K562 (cell line): ENCODE measurements around the gene PRSS8. TPM values are rescaled to one million over a fixed set of nuclear protein-coding genes. Genes with fewer than 3 reads are reported as not detected.

Experiments used
- ARID4B ChIP-seq: sonication (generic); formaldehyde crosslinking; IDR thresholded peaks from 2 replicates; pipeline ENCODE4 v1.8.0; 2022; ENCODE audit warnings: mild to moderate bottlenecking, missing genetic modification reagents
- ASH1L ChIP-seq: fragments of 450-650 bp; IDR thresholded peaks from 2 replicates; pipeline ENCODE4 v1.6.1; 2018; ENCODE audit warnings: borderline replicate concordance, mild to moderate bottlenecking, low read depth; ENCODE audit not compliant: partially characterized antibody
- ELF1 ChIP-seq: fragments of 200-800 bp; sonication (Bioruptor generic); IDR thresholded peaks from 2 replicates; pipeline ENCODE4 v1.6.1; 2016; ENCODE audit warnings: missing genetic modification characterization, missing compliant biosample characterization
- GABPA ChIP-seq: fragments of 200-800 bp; sonication (Bioruptor generic); conservative IDR thresholded peaks from 2 replicates; pipeline ENCODE4 v1.6.1; 2016; ENCODE audit warnings: low read depth, missing genetic modification characterization, missing compliant biosample characterization
- HDAC1 ChIP-seq, 2 experiments: fragments of 450-650 bp; IDR thresholded peaks; 2 replicates each; pipeline ENCODE4 v1.6.1; 2016 to 2017; ENCODE audit warnings: inconsistent platforms in 1 of 2, mild to moderate bottlenecking in 1 of 2, moderate library complexity in 1 of 2
- HNRNPLL ChIP-seq: fragments of 200-400 bp; formaldehyde crosslinking; IDR thresholded peaks from 2 replicates; pipeline ENCODE4 v1.6.1; 2017; ENCODE audit warnings: low read length, low read depth, mild to moderate bottlenecking; ENCODE audit not compliant: poor library complexity, severe bottlenecking
- TAF1 ChIP-seq: IDR thresholded peaks from 2 replicates; pipeline ENCODE4 v1.6.1; 2011; ENCODE audit warnings: mild to moderate bottlenecking, low read length, moderate library complexity; ENCODE audit not compliant: insufficient read depth, control insufficient read depth, severe bottlenecking; ENCODE audit errors: extremely low read depth
- ZC3H4 ChIP-seq: sonication (generic); formaldehyde crosslinking; IDR thresholded peaks from 2 replicates; pipeline ENCODE4 v1.9.0; 2021; ENCODE audit warnings: missing genetic modification reagents, borderline replicate concordance
- polyA plus RNA-seq, 8 experiments: library from polyadenylated mRNA; depleted of rRNA in 4 of 8; stranded (reverse) in 5 of 8; unstranded in 3 of 8; fragments of >200 nt; fragmentation: Nextera tagmentation in 2 of 8; fragmentation: Illumina TruSeq in 1 of 8; extraction: Ambion mirVana in 2 of 8; extraction: Trizol in 1 of 8; gene quantifications; 2 replicates each; pipeline versions ENCODE4 v1.2.1 to v1.2.3, GENCODE V29; 2011 to 2014; ENCODE audit warnings: inconsistent platforms in 1 of 8, missing spikeins in 1 of 8
- total RNA-seq, 7 experiments: library from RNA; depleted of rRNA in 6 of 7; stranded (reverse); fragments of >200 nt in 6 of 7; fragmentation: Illumina TruSeq in 2 of 7; extraction: Trizol in 2 of 7; gene quantifications; 2 replicates each; pipeline versions ENCODE4 v1.2.1 to v1.2.3, GENCODE V29; 2011 to 2021; ENCODE audit warnings: low replicate concordance in 1 of 7
- TF ChIP-seq, protein P1 (sequence below): fragments of 450-650 bp; formaldehyde crosslinking; IDR thresholded peaks from 2 replicates; pipeline ENCODE4 v1.4.0; 2020; ENCODE audit warnings: mild to moderate bottlenecking, mixed read lengths
- TF ChIP-seq, protein P2 (sequence below): fragments of 450-650 bp; IDR thresholded peaks from 2 replicates; pipeline ENCODE4 v1.6.1; 2017; ENCODE audit warnings: antibody characterized with exemption, mild to moderate bottlenecking
- TF ChIP-seq, protein P3 (sequence below): fragments of 450-650 bp; IDR thresholded peaks from 2 replicates; pipeline ENCODE4 v1.6.1; 2016; ENCODE audit warnings: borderline replicate concordance

Gene PRSS8
- total and polyA plus RNA-seq, 9 of the 15 experiments (the other 6 are each of a cell fraction or from before 2014, with no cell fraction given), result 0.25 to 3.9 (median 1.3) TPM; not detected in 1

DNA sequence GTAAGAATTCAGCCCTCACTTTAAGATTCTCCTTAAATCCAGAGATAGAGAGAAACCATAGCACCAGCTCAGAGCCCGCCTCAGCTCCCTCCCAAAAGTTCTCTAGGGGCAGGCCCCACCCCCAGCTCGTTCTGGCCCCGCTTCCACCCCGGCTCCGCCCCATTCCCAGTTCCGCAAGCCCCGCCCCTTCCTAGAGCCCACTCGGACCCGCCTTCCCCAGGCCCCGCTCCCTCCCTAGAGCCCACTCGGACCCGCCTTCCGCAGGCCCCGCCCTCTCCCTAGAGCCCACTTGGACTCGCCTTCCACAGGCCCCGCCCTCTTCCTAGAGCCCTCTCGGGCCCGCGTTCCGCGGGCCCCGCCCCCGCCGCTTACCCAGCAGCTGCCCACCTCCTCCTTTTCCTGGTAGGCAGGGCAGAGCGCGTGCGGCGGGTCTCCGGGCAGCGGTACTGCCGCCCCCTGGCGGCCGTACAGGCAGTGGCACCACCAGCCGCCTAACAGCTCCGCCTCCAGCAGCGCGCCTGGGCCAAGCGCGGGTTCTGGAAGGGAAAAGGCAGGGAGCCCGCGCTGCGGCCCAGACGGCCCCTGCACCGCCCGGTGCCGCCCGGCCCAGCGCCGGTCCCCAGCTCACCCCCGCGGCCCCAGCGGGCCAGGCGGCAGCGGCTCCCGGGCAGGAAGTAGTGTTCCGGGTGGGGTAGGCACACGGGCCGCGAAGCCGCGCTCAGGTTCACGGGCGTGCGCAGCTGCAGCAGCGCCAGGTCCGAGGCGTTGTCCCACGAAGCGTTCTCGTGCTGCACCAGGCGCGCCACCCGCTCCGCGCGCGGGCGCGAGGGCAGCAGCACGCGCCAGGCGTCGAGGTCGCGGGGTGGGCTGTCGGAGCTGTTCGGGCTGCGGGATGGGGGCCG lies 6.8 kb upstream of the PRSS8 start (continued):
- peak; percentile 80; the same call in 1 of the 2 replicates for TF ChIP-seq ARID4B (CRISPR knock-in tag)
- TF ChIP-seq, protein P1, sequence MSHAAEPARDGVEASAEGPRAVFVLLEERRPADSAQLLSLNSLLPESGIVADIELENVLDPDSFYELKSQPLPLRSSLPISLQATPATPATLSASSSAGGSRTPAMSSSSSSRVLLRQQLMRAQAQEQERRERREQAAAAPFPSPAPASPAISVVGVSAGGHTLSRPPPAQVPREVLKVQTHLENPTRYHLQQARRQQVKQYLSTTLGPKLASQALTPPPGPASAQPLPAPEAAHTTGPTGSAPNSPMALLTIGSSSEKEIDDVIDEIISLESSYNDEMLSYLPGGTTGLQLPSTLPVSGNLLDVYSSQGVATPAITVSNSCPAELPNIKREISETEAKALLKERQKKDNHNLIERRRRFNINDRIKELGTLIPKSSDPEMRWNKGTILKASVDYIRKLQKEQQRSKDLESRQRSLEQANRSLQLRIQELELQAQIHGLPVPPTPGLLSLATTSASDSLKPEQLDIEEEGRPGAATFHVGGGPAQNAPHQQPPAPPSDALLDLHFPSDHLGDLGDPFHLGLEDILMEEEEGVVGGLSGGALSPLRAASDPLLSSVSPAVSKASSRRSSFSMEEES (CRISPR knock-in tag), result no peak
- TF ChIP-seq, protein P2, sequence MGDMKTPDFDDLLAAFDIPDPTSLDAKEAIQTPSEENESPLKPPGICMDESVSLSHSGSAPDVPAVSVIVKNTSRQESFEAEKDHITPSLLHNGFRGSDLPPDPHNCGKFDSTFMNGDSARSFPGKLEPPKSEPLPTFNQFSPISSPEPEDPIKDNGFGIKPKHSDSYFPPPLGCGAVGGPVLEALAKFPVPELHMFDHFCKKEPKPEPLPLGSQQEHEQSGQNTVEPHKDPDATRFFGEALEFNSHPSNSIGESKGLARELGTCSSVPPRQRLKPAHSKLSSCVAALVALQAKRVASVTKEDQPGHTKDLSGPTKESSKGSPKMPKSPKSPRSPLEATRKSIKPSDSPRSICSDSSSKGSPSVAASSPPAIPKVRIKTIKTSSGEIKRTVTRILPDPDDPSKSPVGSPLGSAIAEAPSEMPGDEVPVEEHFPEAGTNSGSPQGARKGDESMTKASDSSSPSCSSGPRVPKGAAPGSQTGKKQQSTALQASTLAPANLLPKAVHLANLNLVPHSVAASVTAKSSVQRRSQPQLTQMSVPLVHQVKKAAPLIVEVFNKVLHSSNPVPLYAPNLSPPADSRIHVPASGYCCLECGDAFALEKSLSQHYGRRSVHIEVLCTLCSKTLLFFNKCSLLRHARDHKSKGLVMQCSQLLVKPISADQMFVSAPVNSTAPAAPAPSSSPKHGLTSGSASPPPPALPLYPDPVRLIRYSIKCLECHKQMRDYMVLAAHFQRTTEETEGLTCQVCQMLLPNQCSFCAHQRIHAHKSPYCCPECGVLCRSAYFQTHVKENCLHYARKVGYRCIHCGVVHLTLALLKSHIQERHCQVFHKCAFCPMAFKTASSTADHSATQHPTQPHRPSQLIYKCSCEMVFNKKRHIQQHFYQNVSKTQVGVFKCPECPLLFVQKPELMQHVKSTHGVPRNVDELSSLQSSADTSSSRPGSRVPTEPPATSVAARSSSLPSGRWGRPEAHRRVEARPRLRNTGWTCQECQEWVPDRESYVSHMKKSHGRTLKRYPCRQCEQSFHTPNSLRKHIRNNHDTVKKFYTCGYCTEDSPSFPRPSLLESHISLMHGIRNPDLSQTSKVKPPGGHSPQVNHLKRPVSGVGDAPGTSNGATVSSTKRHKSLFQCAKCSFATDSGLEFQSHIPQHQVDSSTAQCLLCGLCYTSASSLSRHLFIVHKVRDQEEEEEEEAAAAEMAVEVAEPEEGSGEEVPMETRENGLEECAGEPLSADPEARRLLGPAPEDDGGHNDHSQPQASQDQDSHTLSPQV, result peak; percentile 79
- TF ChIP-seq ZC3H4, result 0 out of 2 replicates have a peak, but pooled peaks have one; percentile 66
- TF ChIP-seq HNRNPLL, result peak; percentile 71
- TF ChIP-seq ASH1L, result no peak
- TF ChIP-seq, protein P3, sequence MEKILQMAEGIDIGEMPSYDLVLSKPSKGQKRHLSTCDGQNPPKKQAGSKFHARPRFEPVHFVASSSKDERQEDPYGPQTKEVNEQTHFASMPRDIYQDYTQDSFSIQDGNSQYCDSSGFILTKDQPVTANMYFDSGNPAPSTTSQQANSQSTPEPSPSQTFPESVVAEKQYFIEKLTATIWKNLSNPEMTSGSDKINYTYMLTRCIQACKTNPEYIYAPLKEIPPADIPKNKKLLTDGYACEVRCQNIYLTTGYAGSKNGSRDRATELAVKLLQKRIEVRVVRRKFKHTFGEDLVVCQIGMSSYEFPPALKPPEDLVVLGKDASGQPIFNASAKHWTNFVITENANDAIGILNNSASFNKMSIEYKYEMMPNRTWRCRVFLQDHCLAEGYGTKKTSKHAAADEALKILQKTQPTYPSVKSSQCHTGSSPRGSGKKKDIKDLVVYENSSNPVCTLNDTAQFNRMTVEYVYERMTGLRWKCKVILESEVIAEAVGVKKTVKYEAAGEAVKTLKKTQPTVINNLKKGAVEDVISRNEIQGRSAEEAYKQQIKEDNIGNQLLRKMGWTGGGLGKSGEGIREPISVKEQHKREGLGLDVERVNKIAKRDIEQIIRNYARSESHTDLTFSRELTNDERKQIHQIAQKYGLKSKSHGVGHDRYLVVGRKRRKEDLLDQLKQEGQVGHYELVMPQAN, result no peak
- no peak; the same call in 1 of the 2 replicates for TF ChIP-seq ELF1
- TF ChIP-seq HDAC1 (IDR thresholded peaks at IDR 0.05), result peak in 1 of 2 experiments; percentile 66; a peak in 1 of 4 replicates
- peak; percentile 19 for TF ChIP-seq TAF1
- TF ChIP-seq GABPA, result peak; percentile 57; the same call in 1 of the 2 replicates
